KMS-11 (cell line): ENCODE data around the gene RNF215.
A peak's percentile ranks its signal among the peaks of the same experiment; 100 is the strongest.

Source experiments
- H2AFZ ChIP-seq: fragments of 200-600 bp; sonication (generic); 2 replicates; pipeline ENCODE4 v1.6.1; 2016; ENCODE audit warnings: antibody characterized with exemption, mixed run types, low read depth
- H3K27ac ChIP-seq: fragments of 200-600 bp; sonication (generic); 2 replicates; pipeline ENCODE4 v1.6.1; 2016; ENCODE audit warnings: mild to moderate bottlenecking, mixed run types
- H3K27me3 ChIP-seq: fragments of 200-600 bp; sonication (generic); 2 replicates; pipeline ENCODE4 v1.6.1; 2017; ENCODE audit warnings: mild to moderate bottlenecking, low read depth, mixed run types, moderate library complexity; ENCODE audit not compliant: insufficient read depth
- H3K36me3 ChIP-seq: fragments of 200-600 bp; sonication (generic); 2 replicates; pipeline ENCODE4 v1.6.1; 2017; ENCODE audit warnings: mild to moderate bottlenecking, mixed run types; ENCODE audit not compliant: insufficient read depth
- H3K4me1 ChIP-seq: fragments of 200-600 bp; sonication (generic); 2 replicates; pipeline ENCODE4 v1.6.1; 2016; ENCODE audit warnings: mild to moderate bottlenecking, low read depth, mixed run types; ENCODE audit not compliant: poor library complexity, severe bottlenecking
- H3K4me2 ChIP-seq: fragments of 200-600 bp; sonication (generic); 2 replicates; pipeline ENCODE4 v1.7.0; 2016; ENCODE audit warnings: mild to moderate bottlenecking, mixed run types
- H3K4me3 ChIP-seq: fragments of 200-600 bp; sonication (generic); IDR thresholded peaks from 2 replicates; pipeline ENCODE4 v1.6.1; 2017; ENCODE audit warnings: low read depth, low read length, mixed read lengths; ENCODE audit not compliant: insufficient read depth
- H3K79me2 ChIP-seq: fragments of 200-600 bp; sonication (generic); 2 replicates; pipeline ENCODE4 v1.6.1; 2016; ENCODE audit warnings: low read depth, mixed run types; ENCODE audit not compliant: insufficient read depth
- H3K9ac ChIP-seq: fragments of 200-600 bp; sonication (generic); 2 replicates; pipeline ENCODE4 v1.6.1; 2016; ENCODE audit warnings: mild to moderate bottlenecking, mixed run types
- H4K20me1 ChIP-seq: fragments of 200-600 bp; sonication (generic); 2 replicates; pipeline ENCODE4 v1.6.1; 2016; ENCODE audit warnings: mild to moderate bottlenecking, mixed run types; ENCODE audit not compliant: insufficient read depth
- TF ChIP-seq, protein P1 (sequence below): fragments of 200-600 bp; sonication (generic); conservative IDR thresholded peaks from 2 replicates; pipeline ENCODE4 v1.6.1; 2017; ENCODE audit warnings: low read depth, mild to moderate bottlenecking, antibody characterized with exemption, low read length, moderate library complexity, mixed read lengths

RNF215 gene

DNA sequence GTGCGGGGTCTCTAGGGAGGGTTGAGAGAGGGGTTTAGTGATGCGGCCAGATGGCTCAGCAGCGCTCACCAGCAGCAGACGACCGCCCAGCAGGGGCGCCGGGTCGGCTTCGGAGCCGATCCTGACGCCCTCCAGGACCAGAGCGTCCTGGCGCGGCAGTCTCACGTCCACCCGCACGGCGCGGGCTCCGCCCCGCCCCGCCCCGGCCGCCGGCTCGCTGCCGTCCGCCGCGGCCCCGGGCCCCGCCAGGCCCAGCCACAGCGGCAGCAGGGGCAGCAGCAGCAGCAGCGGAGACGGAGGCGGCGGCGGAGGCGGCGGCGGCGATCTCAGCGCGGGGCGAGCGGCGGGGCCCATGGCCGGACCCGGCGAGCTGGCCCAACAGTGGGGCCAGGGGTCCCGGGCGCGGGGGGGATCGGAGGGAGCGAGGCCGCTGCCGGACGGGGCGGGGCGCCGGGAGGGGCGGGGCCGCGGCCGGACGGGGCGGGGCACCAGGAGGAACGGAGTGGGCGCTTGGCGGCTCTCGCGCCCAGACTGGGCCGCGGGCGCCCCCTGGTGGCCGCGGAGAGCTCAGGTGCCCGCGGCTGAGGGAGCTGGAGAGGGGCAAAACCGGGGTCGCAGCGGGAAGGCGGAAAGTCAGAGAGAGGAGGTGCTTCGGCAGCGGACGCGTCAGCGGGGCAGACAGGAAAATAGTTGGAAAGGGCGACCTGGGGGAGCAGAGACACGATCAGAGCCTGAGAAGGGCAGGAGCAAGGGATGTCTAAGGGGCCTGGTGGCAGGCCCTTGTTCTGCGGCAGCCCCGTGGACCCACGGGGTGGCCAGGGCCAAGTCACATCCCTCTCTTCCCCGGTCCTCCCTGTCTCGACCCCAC, at the start of gene RNF215:
RNF215 (minus strand) TSS at position 452 of the 868 bp plus-strand sequence; CDS start at position 354, 98 bp downstream.
- TF ChIP-seq, protein P1, sequence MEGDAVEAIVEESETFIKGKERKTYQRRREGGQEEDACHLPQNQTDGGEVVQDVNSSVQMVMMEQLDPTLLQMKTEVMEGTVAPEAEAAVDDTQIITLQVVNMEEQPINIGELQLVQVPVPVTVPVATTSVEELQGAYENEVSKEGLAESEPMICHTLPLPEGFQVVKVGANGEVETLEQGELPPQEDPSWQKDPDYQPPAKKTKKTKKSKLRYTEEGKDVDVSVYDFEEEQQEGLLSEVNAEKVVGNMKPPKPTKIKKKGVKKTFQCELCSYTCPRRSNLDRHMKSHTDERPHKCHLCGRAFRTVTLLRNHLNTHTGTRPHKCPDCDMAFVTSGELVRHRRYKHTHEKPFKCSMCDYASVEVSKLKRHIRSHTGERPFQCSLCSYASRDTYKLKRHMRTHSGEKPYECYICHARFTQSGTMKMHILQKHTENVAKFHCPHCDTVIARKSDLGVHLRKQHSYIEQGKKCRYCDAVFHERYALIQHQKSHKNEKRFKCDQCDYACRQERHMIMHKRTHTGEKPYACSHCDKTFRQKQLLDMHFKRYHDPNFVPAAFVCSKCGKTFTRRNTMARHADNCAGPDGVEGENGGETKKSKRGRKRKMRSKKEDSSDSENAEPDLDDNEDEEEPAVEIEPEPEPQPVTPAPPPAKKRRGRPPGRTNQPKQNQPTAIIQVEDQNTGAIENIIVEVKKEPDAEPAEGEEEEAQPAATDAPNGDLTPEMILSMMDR: peak; percentile 89
- no peaks in the 10 kb centered on the region for H3K27me3 ChIP-seq
- H3K9ac ChIP-seq: no peak within 1 kb of the TSS; the same call in 1 of the 2 replicates
- H3K4me2 ChIP-seq: peak within 1 kb of the TSS; percentile 76
- peak within 1 kb of the TSS; percentile 81; the same call in 1 of the 2 replicates for H2AFZ ChIP-seq
- no peaks in the 10 kb centered on the region for H3K36me3 ChIP-seq
- no peak within 1 kb of the TSS for H3K4me3 ChIP-seq
- no peaks in the 10 kb centered on the region for H3K79me2 ChIP-seq
- H3K27ac ChIP-seq: no peak within 1 kb of the TSS
- peaks cover 12% of the 10 kb centered on the region for H3K4me1 ChIP-seq
- H4K20me1 ChIP-seq: no peaks in the 10 kb centered on the region

DNA sequence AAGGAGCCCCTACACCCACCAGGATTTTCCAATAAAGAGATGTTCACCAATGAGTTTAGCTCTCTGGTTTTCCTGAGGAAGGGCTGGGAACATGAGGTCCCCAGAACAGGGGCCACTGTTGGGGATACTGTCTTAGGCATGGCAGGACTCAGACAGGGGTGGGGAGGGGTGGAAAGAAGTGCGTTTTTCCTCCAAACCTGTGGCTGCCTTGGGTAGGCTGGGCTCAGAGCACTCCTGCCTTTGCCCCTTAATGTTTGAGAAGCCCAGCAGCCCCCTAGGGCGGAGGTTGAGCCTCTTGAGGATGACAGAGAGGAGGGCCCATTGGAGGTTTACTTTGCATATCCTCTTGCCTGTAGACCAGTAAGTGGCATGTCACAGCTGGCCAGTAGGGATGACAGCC, 49.0 kb upstream of the RNF215 start:
- Histone ChIP-seq H3K4me3 (no peak overlapping the region), H2AFZ (peak overlapping the region; percentile 84), H3K36me3 (no peaks in the 10 kb centered on the region), H3K4me1 (peaks cover 12% of the 10 kb centered on the region), H3K27me3 (peaks cover 38% of the 10 kb centered on the region), H4K20me1 (no peaks in the 10 kb centered on the region), H3K79me2 (no peaks in the 10 kb centered on the region), H3K27ac (no peak overlapping the region), H3K9ac (no peak overlapping the region), H3K4me2 (peak overlapping the region; percentile 52; the same call in 1 of the 2 replicates)
- TF ChIP-seq, protein P1: no peak

DNA sequence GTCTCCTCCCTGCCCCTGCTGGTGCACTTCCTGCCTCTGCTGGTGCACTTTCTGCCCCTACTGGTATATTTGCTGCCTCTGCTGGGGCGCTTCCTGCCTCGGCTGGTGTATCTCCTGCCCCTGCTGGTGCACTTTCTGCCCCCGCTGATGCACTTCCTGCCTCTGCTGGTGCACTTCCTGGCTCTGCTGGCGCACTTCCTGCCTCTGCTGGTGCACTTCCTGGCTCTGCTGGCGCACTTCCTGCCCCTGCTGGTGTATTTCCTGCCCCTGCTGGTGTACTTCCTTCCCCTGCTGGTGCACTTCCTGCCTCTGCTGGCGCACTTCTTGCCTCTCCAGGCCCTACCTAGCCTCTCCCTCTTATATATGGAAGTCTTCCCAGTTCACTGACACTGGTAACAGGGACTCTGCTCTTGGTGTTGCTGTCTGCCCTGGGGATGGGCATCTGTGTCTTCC, 48.5 kb upstream of the RNF215 start:
- Histone ChIP-seq H4K20me1 (no peaks in the 10 kb centered on the region), H3K27me3 (peaks cover 33% of the 10 kb centered on the region), H3K4me3 (no peak overlapping the region), H2AFZ (peak overlapping the region; percentile 84), H3K4me1 (peaks cover 9% of the 10 kb centered on the region), H3K79me2 (no peaks in the 10 kb centered on the region), H3K27ac (no peak overlapping the region), H3K36me3 (no peaks in the 10 kb centered on the region), H3K9ac (no peak overlapping the region), H3K4me2 (peak overlapping the region; percentile 52; the same call in 1 of the 2 replicates)
- TF ChIP-seq, protein P1: no peak

DNA sequence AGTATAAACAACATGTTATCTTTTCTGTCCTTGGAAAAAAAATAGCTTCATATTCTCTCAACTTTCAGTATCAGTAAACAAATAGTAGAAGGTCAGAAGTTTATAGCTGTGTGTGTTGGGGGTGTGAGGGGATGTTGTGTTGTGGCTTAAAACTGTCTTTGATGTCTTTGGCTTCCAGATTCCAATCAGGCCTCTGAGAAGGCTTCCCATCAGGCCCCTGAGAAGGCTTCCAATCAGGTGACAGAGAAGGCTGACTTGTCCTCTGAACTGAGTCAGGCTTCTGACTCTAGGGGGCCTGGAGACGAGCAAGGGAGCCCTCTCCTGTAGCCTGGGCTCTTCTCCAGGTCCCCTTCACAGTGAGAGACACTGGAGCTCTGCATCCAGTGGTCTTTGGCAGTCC, 47.6 kb upstream of the RNF215 start:
- H3K9ac ChIP-seq: no peak overlapping the region
- no peak overlapping the region for H3K27ac ChIP-seq
- no peaks in the 10 kb centered on the region for H3K36me3 ChIP-seq
- H3K4me1 ChIP-seq: peaks cover 9% of the 10 kb centered on the region
- no peaks in the 10 kb centered on the region for H3K79me2 ChIP-seq
- H3K4me2 ChIP-seq: peak overlapping the region; percentile 52
- peaks cover 25% of the 10 kb centered on the region for H3K27me3 ChIP-seq
- no peaks in the 10 kb centered on the region for H4K20me1 ChIP-seq
- H3K4me3 ChIP-seq: no peak overlapping the region
- peak overlapping the region; percentile 84; the same call in 1 of the 2 replicates for H2AFZ ChIP-seq
- TF ChIP-seq, protein P1: no peak
